DND-41 (cell line): ENCODE measurements around the gene ANK3.

Experiments used
- ATAC-seq: fragments of 200-7000 bp; cut with Tn5 transposase; 3 replicates; pipeline ENCODE4 v1.9.1; 2021; ENCODE audit warnings: low read depth; ENCODE audit not compliant: insufficient read depth
- DNase-seq: peaks from one replicate; pipeline ENCODE4 v3.0.0-alpha.2; 2020
- H2AFZ ChIP-seq: 2 replicates; pipeline ENCODE4 v1.6.0; 2012; ENCODE audit warnings: low read depth, low read length
- H3K27ac ChIP-seq: 2 replicates; pipeline ENCODE4 v1.5.1; 2012; ENCODE audit warnings: low read length, inconsistent platforms
- H3K27me3 ChIP-seq: fragments of 200-600 bp; sonication (generic); 2 replicates; pipeline ENCODE4 v1.6.0; 2012; ENCODE audit warnings: low read length, mild to moderate bottlenecking, inconsistent platforms; ENCODE audit not compliant: insufficient read depth, poor library complexity
- H3K36me3 ChIP-seq: 2 replicates; pipeline ENCODE4 v1.5.1; 2012; ENCODE audit warnings: low read length, inconsistent platforms; ENCODE audit not compliant: insufficient read depth
- H3K4me1 ChIP-seq: 2 replicates; pipeline ENCODE4 v1.5.1; 2012; ENCODE audit warnings: mild to moderate bottlenecking, low read length; ENCODE audit not compliant: insufficient read depth
- H3K4me2 ChIP-seq: 2 replicates; pipeline ENCODE4 v1.6.0; 2012; ENCODE audit warnings: mild to moderate bottlenecking, moderate library complexity, low read length, inconsistent platforms; ENCODE audit not compliant: insufficient read depth
- H3K4me3 ChIP-seq, 2 experiments: fragments of 200-600 bp in 1 of 2; shearing (Covaris generic) in 1 of 2; 2 replicates each; pipeline ENCODE4 v1.5.1; 2012 to 2016; ENCODE audit warnings: inconsistent platforms in 2 of 2, low read length in 2 of 2, mild to moderate bottlenecking in 2 of 2, low read depth in 1 of 2, moderate library complexity in 1 of 2
- H3K79me2 ChIP-seq: 2 replicates; pipeline ENCODE4 v1.6.0; 2012; ENCODE audit warnings: low read length, inconsistent platforms; ENCODE audit not compliant: insufficient read depth
- H3K9ac ChIP-seq: 2 replicates; pipeline ENCODE4 v1.6.0; 2012; ENCODE audit warnings: low read depth, mild to moderate bottlenecking, inconsistent platforms, low read length, moderate library complexity
- H3K9me3 ChIP-seq: 2 replicates; pipeline ENCODE4 v1.5.1; 2012; ENCODE audit warnings: low read length, moderate library complexity, mild to moderate bottlenecking, inconsistent platforms; ENCODE audit not compliant: insufficient read depth, severe bottlenecking
- H4K20me1 ChIP-seq: 2 replicates; pipeline ENCODE4 v1.6.0; 2012; ENCODE audit warnings: low read length; ENCODE audit not compliant: insufficient read depth
- EZH2 ChIP-seq: IDR thresholded peaks from 3 replicates; pipeline ENCODE4 v1.6.1; 2012; ENCODE audit warnings: borderline replicate concordance, low read depth, mild to moderate bottlenecking, moderate library complexity, low read length, inconsistent platforms; ENCODE audit not compliant: severe bottlenecking
- TF ChIP-seq, protein P1 (sequence below): IDR thresholded peaks from 2 replicates; pipeline ENCODE4 v1.5.1; 2012; ENCODE audit warnings: borderline replicate concordance, low read length, moderate library complexity, mild to moderate bottlenecking; ENCODE audit not compliant: poor library complexity, severe bottlenecking; ENCODE audit errors: extremely low read depth

ANK3 gene

DNA sequence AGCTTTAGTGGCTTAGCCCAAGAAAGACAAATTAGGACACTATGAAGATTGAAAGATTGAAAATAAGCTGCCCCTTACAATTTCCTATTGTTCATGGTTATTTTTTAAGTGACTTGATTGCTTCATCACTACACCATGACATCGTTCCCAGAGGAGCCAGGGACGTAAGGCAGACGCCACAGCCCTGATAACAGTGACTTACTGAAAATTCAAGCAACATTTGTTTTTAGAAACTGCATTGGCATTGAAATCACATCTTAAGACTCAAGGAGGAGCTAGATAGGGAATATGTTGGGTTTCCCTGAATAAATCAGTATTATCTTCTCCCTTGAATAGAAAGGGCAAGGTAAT is 38.7 kb upstream of the ANK3 start:
- Histone ChIP-seq H3K27me3 (no peaks in the 10 kb centered on the region), H3K27ac (no peak overlapping the region), H3K4me2 (no peak overlapping the region), H3K4me1 (no peaks in the 10 kb centered on the region), H2AFZ (no peak overlapping the region), H3K36me3 (no peaks in the 10 kb centered on the region), H3K4me3 (no peak overlapping the region), H4K20me1 (no peaks in the 10 kb centered on the region), H3K79me2 (no peaks in the 10 kb centered on the region), H3K9me3 (no peaks in the 10 kb centered on the region), H3K9ac (no peak overlapping the region)
- TF ChIP-seq EZH2: no peak
- TF ChIP-seq, protein P1, sequence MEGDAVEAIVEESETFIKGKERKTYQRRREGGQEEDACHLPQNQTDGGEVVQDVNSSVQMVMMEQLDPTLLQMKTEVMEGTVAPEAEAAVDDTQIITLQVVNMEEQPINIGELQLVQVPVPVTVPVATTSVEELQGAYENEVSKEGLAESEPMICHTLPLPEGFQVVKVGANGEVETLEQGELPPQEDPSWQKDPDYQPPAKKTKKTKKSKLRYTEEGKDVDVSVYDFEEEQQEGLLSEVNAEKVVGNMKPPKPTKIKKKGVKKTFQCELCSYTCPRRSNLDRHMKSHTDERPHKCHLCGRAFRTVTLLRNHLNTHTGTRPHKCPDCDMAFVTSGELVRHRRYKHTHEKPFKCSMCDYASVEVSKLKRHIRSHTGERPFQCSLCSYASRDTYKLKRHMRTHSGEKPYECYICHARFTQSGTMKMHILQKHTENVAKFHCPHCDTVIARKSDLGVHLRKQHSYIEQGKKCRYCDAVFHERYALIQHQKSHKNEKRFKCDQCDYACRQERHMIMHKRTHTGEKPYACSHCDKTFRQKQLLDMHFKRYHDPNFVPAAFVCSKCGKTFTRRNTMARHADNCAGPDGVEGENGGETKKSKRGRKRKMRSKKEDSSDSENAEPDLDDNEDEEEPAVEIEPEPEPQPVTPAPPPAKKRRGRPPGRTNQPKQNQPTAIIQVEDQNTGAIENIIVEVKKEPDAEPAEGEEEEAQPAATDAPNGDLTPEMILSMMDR: no peak
- ATAC-seq: no peak
- DNase-seq: no peak

DNA sequence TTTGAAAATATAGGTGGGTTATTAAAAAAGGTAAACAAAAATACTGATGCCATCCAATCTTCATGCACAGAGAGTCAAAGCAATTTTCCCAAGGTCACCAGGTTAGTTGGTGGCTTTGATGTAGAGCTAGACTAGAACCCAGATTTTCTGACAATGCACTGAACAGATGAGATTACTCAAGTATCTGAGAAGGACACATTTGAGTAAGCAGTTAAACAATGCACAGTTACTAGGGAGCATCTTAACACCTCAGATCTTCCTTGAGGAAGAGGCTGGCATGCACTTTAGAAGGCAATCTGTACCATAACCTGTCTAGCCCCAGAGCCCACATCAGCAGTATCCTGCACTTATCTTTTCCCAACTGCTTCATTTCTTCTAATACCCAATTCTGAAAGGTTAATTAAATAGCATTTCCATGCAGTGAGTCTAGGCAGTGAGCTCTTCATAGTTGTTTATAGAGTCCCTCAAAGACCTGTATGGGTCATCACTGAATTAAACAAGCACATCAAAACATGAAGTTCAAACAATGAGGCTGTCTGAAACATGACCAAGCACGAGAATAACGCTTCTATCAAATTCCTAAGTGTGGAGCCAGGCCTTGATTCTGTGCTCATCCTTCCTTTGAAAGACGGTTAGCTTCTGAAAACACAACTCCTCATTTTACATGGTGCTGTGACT is 38.2 kb upstream of the ANK3 start:
- no peaks in the 10 kb centered on the region for H3K79me2 ChIP-seq
- ATAC-seq (no peak), DNase-seq (no peak)
- no peak overlapping the region for H3K27ac ChIP-seq
- no peak overlapping the region for H3K9ac ChIP-seq
- no peaks in the 10 kb centered on the region for H3K9me3 ChIP-seq
- TF ChIP-seq EZH2: no peak
- TF ChIP-seq, protein P1: no peak
- H3K4me3 ChIP-seq: no peak overlapping the region
- no peak overlapping the region for H2AFZ ChIP-seq
- no peaks in the 10 kb centered on the region for H3K36me3 ChIP-seq
- H3K4me1 ChIP-seq: no peaks in the 10 kb centered on the region
- H4K20me1 ChIP-seq: no peaks in the 10 kb centered on the region
- H3K27me3 ChIP-seq: no peaks in the 10 kb centered on the region
- H3K4me2 ChIP-seq: no peak overlapping the region

DNA sequence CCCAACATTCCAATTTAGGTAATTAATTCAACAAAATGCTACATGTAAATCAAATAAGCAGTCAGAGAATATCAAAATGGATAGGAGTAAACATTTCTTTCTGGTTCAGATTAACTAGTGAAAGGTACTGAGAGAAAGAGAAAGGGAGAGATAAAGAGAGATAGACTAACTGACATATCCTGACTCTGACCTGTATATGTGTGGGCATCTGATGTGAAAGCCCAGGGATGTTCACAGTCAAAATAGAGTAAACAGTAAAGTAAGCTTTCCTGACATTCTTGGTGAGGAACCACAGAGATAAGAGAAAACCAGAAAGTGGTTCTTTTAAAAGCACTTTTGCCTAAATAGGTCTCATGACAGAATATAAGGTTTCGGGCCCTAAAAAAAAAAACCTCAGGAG is 37.5 kb upstream of the ANK3 start:
- Histone ChIP-seq H3K27me3 (no peaks in the 10 kb centered on the region), H4K20me1 (no peaks in the 10 kb centered on the region), H3K4me3 (no peak overlapping the region), H3K79me2 (no peaks in the 10 kb centered on the region), H3K4me2 (no peak overlapping the region), H3K27ac (no peak overlapping the region), H2AFZ (no peak overlapping the region), H3K36me3 (no peaks in the 10 kb centered on the region), H3K9me3 (no peaks in the 10 kb centered on the region), H3K9ac (no peak overlapping the region), H3K4me1 (no peaks in the 10 kb centered on the region)
- no peak for DNase-seq
- no peak for TF ChIP-seq EZH2
- TF ChIP-seq, protein P1: no peak
- no peak for ATAC-seq
